ENCODE data around the gene ZCCHC9. TPM values are rescaled to one million over a fixed set of nuclear protein-coding genes. Genes with fewer than 3 reads are reported as not detected.
"Not testable (repeated sequence)": the region's sequence is repeated elsewhere in the genome, so short reads cannot be mapped to it uniquely, and the experiment has no call there.

Gene ZCCHC9
- polyA plus RNA-seq, 1 donor from 2014 or later = 31.8 TPM

DNA sequence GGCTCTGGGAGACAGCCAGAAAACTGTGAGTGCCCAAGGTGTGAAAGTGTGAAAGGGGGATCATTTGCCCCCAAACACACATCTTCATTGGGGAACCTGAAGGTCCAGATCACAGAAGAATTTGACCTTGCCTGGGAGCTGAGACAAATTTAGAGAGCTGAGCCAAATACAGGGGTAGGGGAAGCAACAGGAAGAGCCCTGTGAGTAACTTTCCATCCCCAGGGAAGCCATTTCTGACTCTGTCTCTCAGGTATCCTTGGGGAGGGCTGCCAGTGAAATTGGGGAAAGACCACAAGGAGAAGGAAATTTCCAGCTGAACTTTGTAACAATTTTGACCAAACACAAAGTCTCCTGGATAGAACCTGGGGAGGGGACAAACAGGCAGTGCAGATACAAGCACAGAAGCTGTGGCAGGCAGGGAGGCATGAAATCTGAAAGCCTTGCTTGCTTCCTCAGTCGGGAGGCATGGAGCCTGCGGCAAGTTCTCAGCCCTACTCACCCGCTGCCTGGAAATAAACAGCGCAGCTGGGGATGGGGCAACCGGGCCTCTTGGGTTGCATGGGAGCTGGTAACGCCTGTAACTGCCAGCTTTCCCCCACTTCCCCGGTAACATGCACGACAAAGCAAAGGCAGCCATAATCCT lies 31.5 kb upstream of the ZCCHC9 start:
- Histone ChIP-seq H2AFZ (ENCODE audit: low read depth, low read length) (no peak overlapping the region), H3K79me2 (replicated peaks; ENCODE audit: insufficient read depth, low read length) (no peaks in the 10 kb centered on the region), H3K4me2 (ENCODE audit: low read length) (no peak overlapping the region), H4K20me1 (ENCODE audit: insufficient read depth) (no peaks in the 10 kb centered on the region), H3K27me3 (ENCODE audit: insufficient read depth, low read depth, low read length) (no peaks in the 10 kb centered on the region), H3F3A (ENCODE audit: insufficient read depth, low read length, poor library complexity, severe bottlenecking) (no peaks in the 10 kb centered on the region), H3K9ac (ENCODE audit: low read length) (no peak overlapping the region), H3K9me3 (ENCODE audit: low read length) (peaks cover 6% of the 10 kb centered on the region), H3K9me2 (ENCODE audit: insufficient read depth, low read length) (no peaks in the 10 kb centered on the region), H3K36me3 (ENCODE audit: insufficient read depth, low read length) (no peaks in the 10 kb centered on the region), H3K4me3 (ENCODE audit: low read length) (no peak overlapping the region), H3K27ac (ENCODE audit: low read length) (no peak overlapping the region)
- TF ChIP-seq, protein P1, sequence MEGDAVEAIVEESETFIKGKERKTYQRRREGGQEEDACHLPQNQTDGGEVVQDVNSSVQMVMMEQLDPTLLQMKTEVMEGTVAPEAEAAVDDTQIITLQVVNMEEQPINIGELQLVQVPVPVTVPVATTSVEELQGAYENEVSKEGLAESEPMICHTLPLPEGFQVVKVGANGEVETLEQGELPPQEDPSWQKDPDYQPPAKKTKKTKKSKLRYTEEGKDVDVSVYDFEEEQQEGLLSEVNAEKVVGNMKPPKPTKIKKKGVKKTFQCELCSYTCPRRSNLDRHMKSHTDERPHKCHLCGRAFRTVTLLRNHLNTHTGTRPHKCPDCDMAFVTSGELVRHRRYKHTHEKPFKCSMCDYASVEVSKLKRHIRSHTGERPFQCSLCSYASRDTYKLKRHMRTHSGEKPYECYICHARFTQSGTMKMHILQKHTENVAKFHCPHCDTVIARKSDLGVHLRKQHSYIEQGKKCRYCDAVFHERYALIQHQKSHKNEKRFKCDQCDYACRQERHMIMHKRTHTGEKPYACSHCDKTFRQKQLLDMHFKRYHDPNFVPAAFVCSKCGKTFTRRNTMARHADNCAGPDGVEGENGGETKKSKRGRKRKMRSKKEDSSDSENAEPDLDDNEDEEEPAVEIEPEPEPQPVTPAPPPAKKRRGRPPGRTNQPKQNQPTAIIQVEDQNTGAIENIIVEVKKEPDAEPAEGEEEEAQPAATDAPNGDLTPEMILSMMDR (IDR thresholded peaks at IDR 0.05; ENCODE audit: poor library complexity, severe bottlenecking) = no peak
- TF ChIP-seq EP300 (conservative IDR thresholded peaks at IDR 0.05; ENCODE audit: poor library complexity, severe bottlenecking) (no peak), TAF1 (IDR thresholded peaks at IDR 0.05; ENCODE audit: low read depth) (no peak), POLR2AphosphoS5 (IDR thresholded peaks at IDR 0.05) (no peak), SMC3 (conservative IDR thresholded peaks at IDR 0.05; ENCODE audit: poor library complexity) (no peak), EZH2 (IDR thresholded peaks at IDR 0.05; ENCODE audit: borderline replicate concordance, insufficient read depth, low read length, poor library complexity, severe bottlenecking) (no peak), RAD21 (conservative IDR thresholded peaks at IDR 0.05) (no peak), MXI1 (conservative IDR thresholded peaks at IDR 0.05; ENCODE audit: poor library complexity, severe bottlenecking) (no peak)
- TF ChIP-seq, protein P2, sequence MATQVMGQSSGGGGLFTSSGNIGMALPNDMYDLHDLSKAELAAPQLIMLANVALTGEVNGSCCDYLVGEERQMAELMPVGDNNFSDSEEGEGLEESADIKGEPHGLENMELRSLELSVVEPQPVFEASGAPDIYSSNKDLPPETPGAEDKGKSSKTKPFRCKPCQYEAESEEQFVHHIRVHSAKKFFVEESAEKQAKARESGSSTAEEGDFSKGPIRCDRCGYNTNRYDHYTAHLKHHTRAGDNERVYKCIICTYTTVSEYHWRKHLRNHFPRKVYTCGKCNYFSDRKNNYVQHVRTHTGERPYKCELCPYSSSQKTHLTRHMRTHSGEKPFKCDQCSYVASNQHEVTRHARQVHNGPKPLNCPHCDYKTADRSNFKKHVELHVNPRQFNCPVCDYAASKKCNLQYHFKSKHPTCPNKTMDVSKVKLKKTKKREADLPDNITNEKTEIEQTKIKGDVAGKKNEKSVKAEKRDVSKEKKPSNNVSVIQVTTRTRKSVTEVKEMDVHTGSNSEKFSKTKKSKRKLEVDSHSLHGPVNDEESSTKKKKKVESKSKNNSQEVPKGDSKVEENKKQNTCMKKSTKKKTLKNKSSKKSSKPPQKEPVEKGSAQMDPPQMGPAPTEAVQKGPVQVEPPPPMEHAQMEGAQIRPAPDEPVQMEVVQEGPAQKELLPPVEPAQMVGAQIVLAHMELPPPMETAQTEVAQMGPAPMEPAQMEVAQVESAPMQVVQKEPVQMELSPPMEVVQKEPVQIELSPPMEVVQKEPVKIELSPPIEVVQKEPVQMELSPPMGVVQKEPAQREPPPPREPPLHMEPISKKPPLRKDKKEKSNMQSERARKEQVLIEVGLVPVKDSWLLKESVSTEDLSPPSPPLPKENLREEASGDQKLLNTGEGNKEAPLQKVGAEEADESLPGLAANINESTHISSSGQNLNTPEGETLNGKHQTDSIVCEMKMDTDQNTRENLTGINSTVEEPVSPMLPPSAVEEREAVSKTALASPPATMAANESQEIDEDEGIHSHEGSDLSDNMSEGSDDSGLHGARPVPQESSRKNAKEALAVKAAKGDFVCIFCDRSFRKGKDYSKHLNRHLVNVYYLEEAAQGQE (IDR thresholded peaks at IDR 0.05; ENCODE audit: borderline replicate concordance) = no peak

DNA sequence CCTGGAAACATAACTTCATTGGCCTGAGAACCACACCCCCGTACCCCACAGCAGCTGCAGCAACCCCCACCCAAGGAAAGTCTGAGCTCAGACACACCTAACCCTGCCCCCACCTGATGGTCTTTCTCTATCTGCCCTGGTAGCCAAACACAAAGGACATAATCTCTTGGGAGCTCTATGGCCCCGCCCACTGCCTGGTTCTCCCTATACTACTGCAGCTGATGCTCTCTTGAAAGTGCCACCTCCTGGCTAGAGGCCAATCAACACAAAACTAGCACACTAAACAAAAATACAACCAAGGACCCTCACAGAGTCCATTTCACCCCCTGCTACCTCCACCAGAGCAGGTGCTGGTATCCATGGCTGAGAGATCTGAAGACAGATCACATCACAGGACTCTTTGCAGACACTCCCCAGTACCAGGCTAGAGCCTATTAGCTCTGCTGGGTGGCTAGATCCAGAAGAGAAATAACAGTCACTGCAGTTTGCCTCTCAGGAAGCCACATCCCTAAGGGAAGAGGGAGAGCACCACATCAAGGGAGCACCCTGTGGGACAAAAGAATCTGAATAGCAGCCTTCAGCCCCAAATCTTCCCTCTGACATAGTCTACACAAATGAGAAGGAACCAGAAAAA lies 30.9 kb upstream of the ZCCHC9 start:
- H3K9ac ChIP-seq (ENCODE audit: low read length); H3K9me2 ChIP-seq (ENCODE audit: insufficient read depth, low read length); H2AFZ ChIP-seq (ENCODE audit: low read depth, low read length); H3K4me2 ChIP-seq (ENCODE audit: low read length); H4K20me1 ChIP-seq (ENCODE audit: insufficient read depth); H3K27ac ChIP-seq (ENCODE audit: low read length); H3F3A ChIP-seq (ENCODE audit: insufficient read depth, low read length, poor library complexity, severe bottlenecking); H3K79me2 ChIP-seq (replicated peaks; ENCODE audit: insufficient read depth, low read length); H3K9me3 ChIP-seq (ENCODE audit: low read length); H3K36me3 ChIP-seq (ENCODE audit: insufficient read depth, low read length); H3K27me3 ChIP-seq (ENCODE audit: insufficient read depth, low read depth, low read length); H3K4me3 ChIP-seq (ENCODE audit: low read length): not testable (repeated sequence)

All from neural cell (in vitro differentiated cells).